ENCODE measurements around the gene MST1. TPM values are rescaled to one million over a fixed set of nuclear protein-coding genes. Genes with fewer than 3 reads are reported as not detected.
"Not testable (repeated sequence)": the region's sequence is repeated elsewhere in the genome, so short reads cannot be mapped to it uniquely, and the experiment has no call there.

MST1 gene
- total RNA-seq, 2 experiments from 2014 or later, result 8.1 to 8.2 TPM

GRCh38 chr3:49684453-49684852 lies 4.8 kb downstream of the MST1 start:
- H3K4me1 Mint-ChIP-seq (ENCODE audit: low read depth); DNase-seq; H3K27me3 Mint-ChIP-seq; H3K27ac Mint-ChIP-seq; H3K9me3 Mint-ChIP-seq; H3K4me3 Mint-ChIP-seq; POLR2A ChIA-PET; CTCF ChIA-PET; intact Hi-C loops (cut with micrococcal nuclease): not testable (repeated sequence)
- H3K36me3 Mint-ChIP-seq, result peaks cover 19% of the 10 kb centered on the region

- DNase-seq, result no peak
- Mint-ChIP-seq H3K27me3 (peaks cover 1% of the 10 kb centered on the region), H3K9me3 (no peaks in the 10 kb centered on the region), H3K36me3 (peaks cover 21% of the 10 kb centered on the region), H3K27ac (no peak overlapping the region), H3K4me3 (no peak overlapping the region), H3K4me1 (ENCODE audit: low read depth) (peaks cover 9% of the 10 kb centered on the region)
- intact Hi-C loops (cut with micrococcal nuclease), result no loop called here
- ChIA-PET POLR2A (no interaction called here), CTCF (no interaction called here)
Observed at GRCh38 chr3:49683162-49683561, 6.1 kb downstream of the MST1 start.

GRCh38 chr3:49681543-49681942 lies 7.7 kb downstream of the MST1 start:
- intact Hi-C loops (cut with micrococcal nuclease), result no loop called here
- H3K36me3 Mint-ChIP-seq, result peaks cover 28% of the 10 kb centered on the region
- ChIA-PET CTCF (interaction anchor here (0.9 kb wide), 1 partner anchor 10 kb away, joined by 3 read pairs; no protein-coding TSS in a partner anchor), POLR2A (no interaction called here)
- no peak for DNase-seq
- H3K9me3 Mint-ChIP-seq, result no peaks in the 10 kb centered on the region
- peaks cover 10% of the 10 kb centered on the region for H3K4me1 Mint-ChIP-seq (ENCODE audit: low read depth)
- no peak overlapping the region for H3K4me3 Mint-ChIP-seq
- no peak overlapping the region for H3K27ac Mint-ChIP-seq
- no peaks in the 10 kb centered on the region for H3K27me3 Mint-ChIP-seq

GRCh38 chr3:49681232-49681522 lies 8.1 kb downstream of the MST1 start:
- CTCF ChIA-PET, result interaction anchor here (0.9 kb wide), 1 partner anchor 9 kb away, joined by 3 read pairs; no protein-coding TSS in a partner anchor
- Mint-ChIP-seq H3K27ac (no peak overlapping the region), H3K27me3 (no peaks in the 10 kb centered on the region), H3K36me3 (peaks cover 29% of the 10 kb centered on the region), H3K4me1 (ENCODE audit: low read depth) (peaks cover 12% of the 10 kb centered on the region), H3K9me3 (no peaks in the 10 kb centered on the region), H3K4me3 (no peak overlapping the region)
- intact Hi-C loops (cut with micrococcal nuclease), result no loop called here
- no peak for DNase-seq
- POLR2A ChIA-PET, result no interaction called here

- Mint-ChIP-seq H3K27me3 (no peaks in the 10 kb centered on the region), H3K4me3 (no peak overlapping the region), H3K9me3 (no peaks in the 10 kb centered on the region), H3K27ac (no peak overlapping the region), H3K36me3 (peaks cover 32% of the 10 kb centered on the region), H3K4me1 (ENCODE audit: low read depth) (peaks cover 16% of the 10 kb centered on the region)
- intact Hi-C loops (cut with micrococcal nuclease), result no loop called here
- no peak for DNase-seq
- ChIA-PET POLR2A (no interaction called here), CTCF (interaction anchor here (0.9 kb wide), 1 partner anchor 9 kb away, joined by 3 read pairs; no protein-coding TSS in a partner anchor)
Observed at GRCh38 chr3:49680493-49681231, 8.6 kb downstream of the MST1 start.

GRCh38 chr3:49675912-49676311 lies 13.4 kb downstream of the MST1 start:
- Mint-ChIP-seq H3K36me3 (peaks cover 18% of the 10 kb centered on the region), H3K27me3 (no peaks in the 10 kb centered on the region), H3K4me1 (ENCODE audit: low read depth) (peaks cover 32% of the 10 kb centered on the region), H3K27ac (no peak overlapping the region), H3K9me3 (no peaks in the 10 kb centered on the region), H3K4me3 (no peak overlapping the region)
- intact Hi-C loops (cut with micrococcal nuclease), result loop anchor here (2.0 kb wide), 2 partner anchors 49 to 205 kb away; partner anchors contain the start of gene DAG1
- ChIA-PET POLR2A (no interaction called here), CTCF (interaction anchor here (1.5 kb wide), 1 partner anchor 136 kb away, joined by 7 read pairs; no protein-coding TSS in a partner anchor)
- no peak for DNase-seq

GRCh38 chr3:49674497-49674983 lies 14.7 kb downstream of the MST1 start:
- peaks cover 32% of the 10 kb centered on the region for H3K4me1 Mint-ChIP-seq (ENCODE audit: low read depth)
- no peaks in the 10 kb centered on the region for H3K9me3 Mint-ChIP-seq
- CTCF ChIA-PET, result interaction anchor here (1.5 kb wide), 1 partner anchor 135 kb away, joined by 7 read pairs; no protein-coding TSS in a partner anchor
- POLR2A ChIA-PET, result no interaction called here
- no peaks in the 10 kb centered on the region for H3K27me3 Mint-ChIP-seq
- peak overlapping the region; percentile 13 for H3K27ac Mint-ChIP-seq
- intact Hi-C loops (cut with micrococcal nuclease), result loop anchor here (1.0 to 5.0 kb wide), 5 partner anchors 15 to 572 kb away; partner anchors contain the start of genes DAG1, MST1, QARS1 and RNF123
- peak overlapping the region; percentile 93 for H3K4me3 Mint-ChIP-seq
- peaks cover 13% of the 10 kb centered on the region for H3K36me3 Mint-ChIP-seq
- DNase-seq, result no peak

- peak within 1 kb of the TSS; percentile 97 for H3K27ac Mint-ChIP-seq
- H3K9me3 Mint-ChIP-seq, result no peaks in the 10 kb centered on the region
- CTCF ChIA-PET, result interaction anchor here (0.6 to 5.4 kb wide), 2 partner anchors 120 to 136 kb away, joined by 4 to 308 read pairs; partner anchors contain the start of gene BSN
- H3K4me1 Mint-ChIP-seq (ENCODE audit: low read depth), result peaks cover 32% of the 10 kb centered on the region
- DNase-seq, result peak; percentile 99
- POLR2A ChIA-PET, result interaction anchor here (1.3 to 2.1 kb wide), 2 partner anchors 134 to 334 kb away, joined by 3 to 18 read pairs; partner anchors contain the start of gene USP4
- no peaks in the 10 kb centered on the region for H3K27me3 Mint-ChIP-seq
- peak within 1 kb of the TSS; percentile 93 for H3K4me3 Mint-ChIP-seq
- intact Hi-C loops (cut with micrococcal nuclease), result loop anchor here (1.0 to 5.0 kb wide), 5 partner anchors 15 to 572 kb away; partner anchors contain the start of genes DAG1, MST1, QARS1 and RNF123
- H3K36me3 Mint-ChIP-seq, result peaks cover 13% of the 10 kb centered on the region
Observed at GRCh38 chr3:49673715-49674496, 15.4 kb downstream of the MST1 start, which contains the start of gene APEH. APEH (plus strand) TSS chr3:49674351; CDS start chr3:49674402, 51 bp downstream.

- intact Hi-C loops (cut with micrococcal nuclease), result loop anchor here (5.0 kb wide), 2 partner anchors 256 to 571 kb away; partner anchors contain the start of gene QARS1
- DNase-seq, result no peak
- no peaks in the 10 kb centered on the region for H3K27me3 Mint-ChIP-seq
Observed at GRCh38 chr3:49673121-49673714, 16.1 kb downstream of the MST1 start.

GRCh38 chr3:49671291-49672288 lies 17.7 kb downstream of the MST1 start:
- intact Hi-C loops (cut with micrococcal nuclease), result loop anchor here (1.0 to 5.0 kb wide), 4 partner anchors 105 to 569 kb away; partner anchors contain the start of gene QARS1
- ChIA-PET POLR2A (interaction anchor here (1.1 to 2.1 kb wide), 2 partner anchors 132 kb away, joined by 6 to 18 read pairs; no protein-coding TSS in a partner anchor), CTCF (interaction anchor here (0.6 to 5.4 kb wide), 23 partner anchors 9 to 256 kb away, joined by 3 to 308 read pairs (median 4); partner anchors contain the start of gene BSN)
- peak overlapping the region; percentile 67 for H3K27ac Mint-ChIP-seq
- peak overlapping the region; percentile 64 for H3K4me3 Mint-ChIP-seq
- H3K27me3 Mint-ChIP-seq, result no peaks in the 10 kb centered on the region
- peaks cover 28% of the 10 kb centered on the region for H3K4me1 Mint-ChIP-seq (ENCODE audit: low read depth)
- peaks cover 4% of the 10 kb centered on the region for H3K36me3 Mint-ChIP-seq
- DNase-seq, result peak; percentile 84
- H3K9me3 Mint-ChIP-seq, result no peaks in the 10 kb centered on the region

More at GRCh38 chr3:49673121-49673714, 16.1 kb downstream of the MST1 start:
- Mint-ChIP-seq H3K4me3 (peak overlapping the region; percentile 93), H3K27ac (peak overlapping the region; percentile 97), H3K36me3 (peaks cover 11% of the 10 kb centered on the region), H3K4me1 (ENCODE audit: low read depth) (peaks cover 32% of the 10 kb centered on the region), H3K9me3 (no peaks in the 10 kb centered on the region)
- CTCF ChIA-PET, result interaction anchor here (0.6 to 5.4 kb wide), 5 partner anchors 29 to 135 kb away, joined by 3 to 308 read pairs (median 4); partner anchors contain the start of gene BSN
- POLR2A ChIA-PET, result interaction anchor here (0.6 to 2.1 kb wide), 5 partner anchors 112 to 651 kb away, joined by 3 to 18 read pairs (median 3); partner anchors contain the start of genes NDUFAF3 and USP4
